ENCODE measurements around the gene FEM1B.

Gene FEM1B

GRCh38 chr15:68307131-68307928 is 29.8 kb downstream of the FEM1B start:
- DNase-seq (ENCODE audit: low read depth in 2 of 2): no peak

- DNase-seq (ENCODE audit: low read depth in 2 of 2): no peak
These were observed 31.5 kb downstream of the FEM1B start for GRCh38 chr15:68309024-68309423.

GRCh38 chr15:68310178-68310803 is 32.7 kb downstream of the FEM1B start:
- no peak for DNase-seq (ENCODE audit: low read depth in 2 of 2)

- DNase-seq (ENCODE audit: low read depth in 2 of 2): no peak
These were observed 33.4 kb downstream of the FEM1B start for GRCh38 chr15:68310804-68311463.

GRCh38 chr15:68311464-68311835 is 33.9 kb downstream of the FEM1B start:
- no peak for DNase-seq (ENCODE audit: low read depth in 2 of 2)

GRCh38 chr15:68311859-68312557 is 34.5 kb downstream of the FEM1B start:
- DNase-seq (ENCODE audit: low read depth in 2 of 2): no peak

GRCh38 chr15:68312701-68313204 is 35.2 kb downstream of the FEM1B start:
- no peak for DNase-seq (ENCODE audit: low read depth in 2 of 2)

GRCh38 chr15:68313501-68314410 is 36.2 kb downstream of the FEM1B start:
- no peak for DNase-seq (ENCODE audit: low read depth in 2 of 2)

GRCh38 chr15:68314563-68314962 is 37.0 kb downstream of the FEM1B start:
- no peak for DNase-seq (ENCODE audit: low read depth in 2 of 2)

GRCh38 chr15:68315035-68315434 is 37.5 kb downstream of the FEM1B start:
- no peak for DNase-seq (ENCODE audit: low read depth in 2 of 2)

GRCh38 chr15:68315495-68316031 is 38.0 kb downstream of the FEM1B start:
- no peak for DNase-seq (ENCODE audit: low read depth in 2 of 2)

- no peak for DNase-seq (ENCODE audit: low read depth in 2 of 2)
These were observed 38.7 kb downstream of the FEM1B start for GRCh38 chr15:68316061-68316804.

- DNase-seq (ENCODE audit: low read depth in 2 of 2): no peak
These were observed 39.9 kb downstream of the FEM1B start for GRCh38 chr15:68317281-68318007.

GRCh38 chr15:68318008-68318835 is 40.7 kb downstream of the FEM1B start:
- DNase-seq (ENCODE audit: low read depth in 2 of 2): no peak

- DNase-seq (ENCODE audit: low read depth in 2 of 2): no peak
These were observed 41.7 kb downstream of the FEM1B start for GRCh38 chr15:68318931-68319909.

GRCh38 chr15:68319997-68320396 is 42.5 kb downstream of the FEM1B start:
- DNase-seq (ENCODE audit: low read depth in 2 of 2): no peak

GRCh38 chr15:68321229-68321628 is 43.7 kb downstream of the FEM1B start:
- no peak for DNase-seq (ENCODE audit: low read depth in 2 of 2)
